H1 (cell line): ENCODE data around the gene METTL22. TPM values are rescaled to one million over a fixed set of nuclear protein-coding genes. Genes with fewer than 3 reads are reported as not detected.
A peak's percentile ranks its signal among the peaks of the same experiment; 100 is the strongest.

Source experiments
- CTCF ChIA-PET: fragments of 300-600 bp; sonication (Branson Sonifier 250); formaldehyde crosslinking; loops from one replicate; lab custom pipeline; 2021; ENCODE audit not compliant: partially characterized antibody; lab: Charles Lee
- POLR2A ChIA-PET: fragments of 300-600 bp; sonication (Branson Sonifier 250); formaldehyde crosslinking; loops from one replicate; lab custom pipeline; 2021; ENCODE audit warnings: inconsistent platforms; ENCODE audit not compliant: partially characterized antibody; lab: Charles Lee
- DNase-seq, 2 experiments: peaks; one replicate each; pipeline versions ENCODE4 v3.0.0 to v3.0.0-alpha.2; 2010 to 2022; ENCODE audit warnings: low spot score in 2 of 2, low read depth in 1 of 2, mixed read lengths in 1 of 2
- FAIRE-seq: peaks from 2 replicates; lab custom pipeline; 2011; peaks lifted over from hg19 to GRCh38; lab: Jason Lieb, UNC
- H2AFZ ChIP-seq: 2 replicates; pipeline ENCODE4 v1.8.1; 2012; ENCODE audit warnings: low read length, inconsistent platforms
- H2AK5ac ChIP-seq: 2 replicates; pipeline ENCODE4 v1.6.1; 2013; ENCODE audit warnings: low read depth, low read length
- H2BK120ac ChIP-seq: replicated peaks from 2 replicates; pipeline ENCODE3; 2013; ENCODE audit warnings: low read depth, low read length, inconsistent platforms
- H2BK12ac ChIP-seq: 2 replicates; pipeline ENCODE4 v1.6.1; 2013; ENCODE audit warnings: low read depth, low read length
- H2BK15ac ChIP-seq: 2 replicates; pipeline ENCODE4 v1.6.1; 2013; ENCODE audit warnings: low read length
- H2BK20ac ChIP-seq: 2 replicates; pipeline ENCODE4 v1.6.1; 2013; ENCODE audit warnings: low read length
- H2BK5ac ChIP-seq: 2 replicates; pipeline ENCODE4 v1.6.1; 2013; ENCODE audit warnings: low read depth, low read length
- H3K14ac ChIP-seq: 2 replicates; pipeline ENCODE4 v1.6.1; 2013; ENCODE audit warnings: inconsistent platforms; ENCODE audit not compliant: insufficient read length
- H3K18ac ChIP-seq: 2 replicates; pipeline ENCODE4 v1.6.1; 2013; ENCODE audit warnings: low read length; ENCODE audit errors: extremely low read depth
- H3K23ac ChIP-seq: 2 replicates; pipeline ENCODE4 v1.6.1; 2013; ENCODE audit warnings: inconsistent platforms; ENCODE audit not compliant: insufficient read length
- H3K23me2 ChIP-seq: 2 replicates; pipeline ENCODE4 v1.6.1; 2013; ENCODE audit warnings: low read depth, low read length
- H3K27ac ChIP-seq: 2 replicates; pipeline ENCODE4 v1.6.1; 2011; ENCODE audit warnings: low read depth, low read length, inconsistent platforms
- H3K27me3 ChIP-seq, 4 experiments: replicated peaks in 1 of 4; 1 replicate in 1 of 4; 2 replicates in 3 of 4; pipeline versions ENCODE4 v1.6.1 to v1.8.1; 2011 to 2013; ENCODE audit warnings: low read length in 3 of 4, mild to moderate bottlenecking in 3 of 4, inconsistent platforms in 2 of 4, mixed read lengths in 2 of 4, moderate library complexity in 1 of 4; ENCODE audit not compliant: control insufficient read depth in 3 of 4, insufficient read depth in 3 of 4; ENCODE audit errors: extremely low read depth in 1 of 4
- H3K36me3 ChIP-seq, 4 experiments: 2 replicates each; pipeline versions ENCODE4 v1.6.1 to v1.8.1; 2011 to 2013; ENCODE audit warnings: mild to moderate bottlenecking in 4 of 4, low read length in 3 of 4, moderate library complexity in 2 of 4, control low read depth in 1 of 4, inconsistent platforms in 1 of 4; ENCODE audit not compliant: insufficient read depth in 4 of 4, control insufficient read depth in 2 of 4
- H3K4ac ChIP-seq: replicated peaks from 2 replicates; pipeline ENCODE3; 2013; ENCODE audit warnings: low read length, low read depth, mixed read lengths, inconsistent platforms; ENCODE audit not compliant: insufficient read length
- H3K4me1 ChIP-seq, 4 experiments: replicated peaks in 1 of 4; 1 replicate in 1 of 4; 2 replicates in 3 of 4; pipeline versions ENCODE4 v1.6.1 to v1.8.1; 2011 to 2013; ENCODE audit warnings: low read length in 3 of 4, inconsistent platforms in 2 of 4, mixed read lengths in 1 of 4; ENCODE audit not compliant: insufficient read depth in 4 of 4, control insufficient read depth in 3 of 4
- H3K4me2 ChIP-seq, 2 experiments: 2 replicates each; pipeline versions ENCODE4 v1.6.1 to v1.8.1; 2011 to 2013; ENCODE audit warnings: low read depth in 2 of 2, low read length in 2 of 2, control low read depth in 1 of 2, inconsistent platforms in 1 of 2, mild to moderate bottlenecking in 1 of 2; ENCODE audit not compliant: insufficient read depth in 1 of 2
- H3K4me3 ChIP-seq, 4 experiments: fragments of 200-600, 300-600 bp in 1 of 4; sonication (generic), shearing (Covaris generic), sonication (Bioruptor Twin) in 1 of 4; 2 replicates each; pipeline versions ENCODE4 v1.5.1 to v1.8.1; 2011 to 2016; ENCODE audit warnings: low read length in 4 of 4, low read depth in 3 of 4, control low read depth in 2 of 4, inconsistent platforms in 2 of 4, mild to moderate bottlenecking in 2 of 4, mixed read lengths in 1 of 4, moderate library complexity in 1 of 4; ENCODE audit not compliant: insufficient read depth in 2 of 4; ENCODE audit errors: extremely low read depth in 1 of 4
- H3K56ac ChIP-seq: replicated peaks from 2 replicates; pipeline ENCODE3; 2013; ENCODE audit warnings: low read depth, mild to moderate bottlenecking, mixed read lengths, low read length, inconsistent platforms; ENCODE audit not compliant: insufficient read length
- H3K79me1 ChIP-seq: 2 replicates; pipeline ENCODE4 v1.6.1; 2013; ENCODE audit warnings: low read depth, low read length, control low read depth
- H3K79me2 ChIP-seq, 2 experiments: 2 replicates each; pipeline versions ENCODE4 v1.6.1 to v1.8.1; 2012 to 2013; ENCODE audit warnings: low read length in 2 of 2, mild to moderate bottlenecking in 2 of 2, inconsistent platforms in 1 of 2; ENCODE audit not compliant: insufficient read depth in 2 of 2, control insufficient read depth in 1 of 2
- H3K9ac ChIP-seq, 4 experiments: replicated peaks in 1 of 4; 1 replicate in 1 of 4; 2 replicates in 3 of 4; pipeline versions ENCODE4 v1.6.1 to v1.8.1; 2011 to 2013; ENCODE audit warnings: low read depth in 3 of 4, low read length in 3 of 4, control low read depth in 2 of 4, mild to moderate bottlenecking in 2 of 4, moderate library complexity in 2 of 4, inconsistent platforms in 1 of 4; ENCODE audit errors: extremely low read depth in 1 of 4
- H3K9me3 ChIP-seq, 2 experiments: 2 replicates each; pipeline versions ENCODE4 v1.6.1 to v1.8.1; 2012 to 2013; ENCODE audit warnings: mild to moderate bottlenecking in 2 of 2, moderate library complexity in 2 of 2, control low read depth in 1 of 2, inconsistent platforms in 1 of 2, low read depth in 1 of 2, low read length in 1 of 2, mixed read lengths in 1 of 2; ENCODE audit not compliant: insufficient read depth in 2 of 2
- H4K20me1 ChIP-seq, 2 experiments: replicated peaks in 1 of 2; 2 replicates each; pipeline versions ENCODE3 to v1.8.1; 2011 to 2013; ENCODE audit warnings: inconsistent platforms in 2 of 2, low read length in 2 of 2, mild to moderate bottlenecking in 1 of 2; ENCODE audit not compliant: insufficient read depth in 2 of 2, control insufficient read depth in 1 of 2
- H4K5ac ChIP-seq: 2 replicates; pipeline ENCODE4 v1.6.1; 2013; ENCODE audit warnings: low read length, low read depth, mixed read lengths, inconsistent platforms; ENCODE audit not compliant: insufficient read length
- H4K8ac ChIP-seq: 2 replicates; pipeline ENCODE4 v1.8.0; 2013; ENCODE audit warnings: mild to moderate bottlenecking, moderate library complexity, low read length, inconsistent platforms; ENCODE audit not compliant: insufficient read depth; ENCODE audit errors: extremely low read depth
- H4K91ac ChIP-seq: replicated peaks from 2 replicates; pipeline ENCODE3; 2013; ENCODE audit warnings: low read length, mixed read lengths, inconsistent platforms; ENCODE audit not compliant: insufficient read length
- WGBS, 2 experiments: shearing (Covaris generic) in 1 of 2; methylation state at CpG; one replicate each; pipeline versions ENCODE4 v1.1.6 to v1.1.7; 2013 to 2015; ENCODE audit warnings: low lambda C conversion rate in 2 of 2, mixed read lengths in 2 of 2, inconsistent platforms in 1 of 2, low coverage in 1 of 2, missing lambda C conversion rate in 1 of 2; ENCODE audit not compliant: insufficient replicate concordance in 2 of 2, insufficient coverage in 1 of 2, insufficient read length in 1 of 2; ENCODE audit errors: extremely low coverage in 1 of 2, missing lambda C conversion rate in 1 of 2; 5-methylcytosine and 5-hydroxymethylcytosine counted together
- polyA plus RNA-seq, 7 experiments: library from polyadenylated mRNA; depleted of rRNA in 3 of 7; stranded (reverse) in 5 of 7; unstranded in 2 of 7; fragments of >200 nt in 5 of 7; fragments of 200-250 nt in 2 of 7; gene quantifications; 1 replicate in 5 of 7; 2 replicates in 1 of 7; 4 replicates in 1 of 7; pipeline versions ENCODE4 v1.2.1 to v1.2.3, GENCODE V29; 2011 to 2013; ENCODE audit warnings: missing spikeins in 2 of 7, mixed read lengths in 2 of 7
- total RNA-seq: library from RNA; stranded (reverse); fragmentation: NEBNext Ultra II Directional; extraction: Animal tissue kit (Norgen Biotek cat#: 25700); gene quantifications from 2 replicates; pipeline ENCODE4 v1.2.1, GENCODE V29; 2021

METTL22 gene
- total and polyA plus RNA-seq, 2 of the 8 experiments (the other 6 are each of a cell fraction or from before 2014, with no cell fraction given): 56.7 to 85.2 TPM

GRCh38 chr16:8685617-8686016 is 64.1 kb downstream of the METTL22 start:
- H3K4me1 ChIP-seq: peaks cover 0 to 4% (median 3%) of the 10 kb centered on the region in 4 experiments; a peak in 4 of 7 replicates
- H2BK20ac ChIP-seq: 0 out of 2 replicates have a peak overlapping the region, but pooled peaks have one; percentile 48
- H3K79me2 ChIP-seq: no peaks in the 10 kb centered on the region
- H3K36me3 ChIP-seq: no peaks in the 10 kb centered on the region
- 0 out of 2 replicates have a peak overlapping the region, but pooled peaks have one; percentile 6 for H2AK5ac ChIP-seq
- no peak overlapping the region for H3K4ac ChIP-seq
- no peaks in the 10 kb centered on the region for H3K79me1 ChIP-seq
- H2BK12ac ChIP-seq: no peak overlapping the region
- no peak overlapping the region for H2BK120ac ChIP-seq
- POLR2A ChIA-PET: interaction anchor here (1.0 kb wide), 1 partner anchor 9 kb away, joined by 3 read pairs; no protein-coding TSS in a partner anchor
- no peak overlapping the region for H2BK15ac ChIP-seq
- H2AFZ ChIP-seq: no peak overlapping the region; the same call in 1 of the 2 replicates
- no peak overlapping the region for H3K14ac ChIP-seq
- H4K20me1 ChIP-seq: no peaks in the 10 kb centered on the region
- WGBS, 2 experiments: 89% methylated on average over 3 of the region's 3 CpGs; no CpG with 5 or more reads in 1 of the 2 experiments
- no peak for FAIRE-seq
- H3K9ac ChIP-seq: no peak overlapping the region
- H3K56ac ChIP-seq: no peak overlapping the region
- no peak overlapping the region for H2BK5ac ChIP-seq
- H4K91ac ChIP-seq: no peak overlapping the region
- H3K23me2 ChIP-seq: no peaks in the 10 kb centered on the region
- CTCF ChIA-PET: interaction anchor here (0.6 to 1.3 kb wide), 5 partner anchors 9 to 100 kb away, joined by 3 to 6 read pairs (median 3); no protein-coding TSS in a partner anchor
- H3K4me3 ChIP-seq: no peak overlapping the region
- no peak overlapping the region for H3K18ac ChIP-seq
- H3K9me3 ChIP-seq: peaks cover 10 to 12% of the 10 kb centered on the region in 2 experiments
- no peak for DNase-seq
- no peak overlapping the region for H3K23ac ChIP-seq
- H3K27me3 ChIP-seq: no peaks in the 10 kb centered on the region
- no peak overlapping the region for H3K27ac ChIP-seq
- 0 out of 4 replicates have a peak overlapping the region, but pooled peaks of 1 of the 2 experiments have one; percentile 18 for H3K4me2 ChIP-seq
- H4K8ac ChIP-seq: no peak overlapping the region
- H4K5ac ChIP-seq: no peak overlapping the region
